WERI-Rb-1 (cell line): Measurements from ENCODE around the gene DGKQ.
"Not testable (repeated sequence)": the region's sequence is repeated elsewhere in the genome, so short reads cannot be mapped to it uniquely, and the experiment has no call there.

ENCODE experiments used
- DNase-seq: peaks from one replicate; pipeline ENCODE4 v3.0.0-alpha.2; 2020
- H3K27ac ChIP-seq: fragments of 250-450 bp; sonication (Bioruptor Pico); 2 replicates; pipeline ENCODE4 v1.5.1; 2020; ENCODE audit warnings: mild to moderate bottlenecking, moderate library complexity
- H3K27me3 ChIP-seq: fragments of 250-450 bp; sonication (Bioruptor Pico); 2 replicates; pipeline ENCODE4 v1.5.1; 2021; ENCODE audit warnings: mild to moderate bottlenecking, low read depth, moderate library complexity; ENCODE audit not compliant: insufficient read depth, severe bottlenecking
- H3K36me3 ChIP-seq: fragments of 250-450 bp; sonication (Bioruptor Pico); 2 replicates; pipeline ENCODE4 v1.5.1; 2020; ENCODE audit warnings: mild to moderate bottlenecking, moderate library complexity
- H3K4me3 ChIP-seq: 2 replicates; pipeline ENCODE4 v1.5.1; 2011; ENCODE audit warnings: low read depth, mild to moderate bottlenecking, control low read depth, low read length
- H3K9me3 ChIP-seq: fragments of 250-450 bp; sonication (Bioruptor Pico); 2 replicates; pipeline ENCODE4 v1.5.1; 2021; ENCODE audit warnings: mild to moderate bottlenecking, moderate library complexity; ENCODE audit not compliant: severe bottlenecking
- TF ChIP-seq, protein P1 (sequence below): IDR thresholded peaks from 2 replicates; pipeline ENCODE4 v1.5.1; 2011; ENCODE audit warnings: low read depth, mild to moderate bottlenecking, control low read depth, inconsistent platforms, low read length

DGKQ gene

DNA sequence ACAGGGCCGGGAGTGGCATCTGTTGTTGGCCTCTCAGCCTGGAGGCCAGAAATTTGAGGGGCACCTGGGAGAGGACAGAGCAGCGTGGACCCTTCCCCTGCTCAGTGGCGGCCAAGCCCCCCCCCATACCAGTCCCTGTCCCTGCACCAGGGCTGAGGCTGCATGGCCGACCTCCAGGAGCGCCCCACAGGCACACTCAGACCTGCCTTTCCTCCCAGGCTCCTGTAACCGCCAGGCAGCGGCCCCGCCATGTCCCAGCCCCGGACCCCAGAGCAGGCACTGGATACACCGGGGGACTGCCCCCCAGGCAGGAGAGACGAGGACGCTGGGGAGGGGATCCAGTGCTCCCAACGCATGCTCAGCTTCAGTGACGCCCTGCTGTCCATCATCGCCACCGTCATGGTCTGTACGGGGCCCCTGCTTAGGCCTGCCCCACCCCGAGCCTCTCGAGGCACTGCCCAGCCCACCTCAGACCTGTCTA, 25.8 kb downstream of the DGKQ start:
- TF ChIP-seq, protein P1, sequence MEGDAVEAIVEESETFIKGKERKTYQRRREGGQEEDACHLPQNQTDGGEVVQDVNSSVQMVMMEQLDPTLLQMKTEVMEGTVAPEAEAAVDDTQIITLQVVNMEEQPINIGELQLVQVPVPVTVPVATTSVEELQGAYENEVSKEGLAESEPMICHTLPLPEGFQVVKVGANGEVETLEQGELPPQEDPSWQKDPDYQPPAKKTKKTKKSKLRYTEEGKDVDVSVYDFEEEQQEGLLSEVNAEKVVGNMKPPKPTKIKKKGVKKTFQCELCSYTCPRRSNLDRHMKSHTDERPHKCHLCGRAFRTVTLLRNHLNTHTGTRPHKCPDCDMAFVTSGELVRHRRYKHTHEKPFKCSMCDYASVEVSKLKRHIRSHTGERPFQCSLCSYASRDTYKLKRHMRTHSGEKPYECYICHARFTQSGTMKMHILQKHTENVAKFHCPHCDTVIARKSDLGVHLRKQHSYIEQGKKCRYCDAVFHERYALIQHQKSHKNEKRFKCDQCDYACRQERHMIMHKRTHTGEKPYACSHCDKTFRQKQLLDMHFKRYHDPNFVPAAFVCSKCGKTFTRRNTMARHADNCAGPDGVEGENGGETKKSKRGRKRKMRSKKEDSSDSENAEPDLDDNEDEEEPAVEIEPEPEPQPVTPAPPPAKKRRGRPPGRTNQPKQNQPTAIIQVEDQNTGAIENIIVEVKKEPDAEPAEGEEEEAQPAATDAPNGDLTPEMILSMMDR, result no peak
- Histone ChIP-seq H3K36me3 (peaks cover 3% of the 10 kb centered on the region; the same call in 1 of the 2 replicates), H3K9me3 (no peaks in the 10 kb centered on the region), H3K27ac (no peak overlapping the region), H3K27me3 (no peaks in the 10 kb centered on the region), H3K4me3 (no peak overlapping the region)
- DNase-seq, result no peak

DNA sequence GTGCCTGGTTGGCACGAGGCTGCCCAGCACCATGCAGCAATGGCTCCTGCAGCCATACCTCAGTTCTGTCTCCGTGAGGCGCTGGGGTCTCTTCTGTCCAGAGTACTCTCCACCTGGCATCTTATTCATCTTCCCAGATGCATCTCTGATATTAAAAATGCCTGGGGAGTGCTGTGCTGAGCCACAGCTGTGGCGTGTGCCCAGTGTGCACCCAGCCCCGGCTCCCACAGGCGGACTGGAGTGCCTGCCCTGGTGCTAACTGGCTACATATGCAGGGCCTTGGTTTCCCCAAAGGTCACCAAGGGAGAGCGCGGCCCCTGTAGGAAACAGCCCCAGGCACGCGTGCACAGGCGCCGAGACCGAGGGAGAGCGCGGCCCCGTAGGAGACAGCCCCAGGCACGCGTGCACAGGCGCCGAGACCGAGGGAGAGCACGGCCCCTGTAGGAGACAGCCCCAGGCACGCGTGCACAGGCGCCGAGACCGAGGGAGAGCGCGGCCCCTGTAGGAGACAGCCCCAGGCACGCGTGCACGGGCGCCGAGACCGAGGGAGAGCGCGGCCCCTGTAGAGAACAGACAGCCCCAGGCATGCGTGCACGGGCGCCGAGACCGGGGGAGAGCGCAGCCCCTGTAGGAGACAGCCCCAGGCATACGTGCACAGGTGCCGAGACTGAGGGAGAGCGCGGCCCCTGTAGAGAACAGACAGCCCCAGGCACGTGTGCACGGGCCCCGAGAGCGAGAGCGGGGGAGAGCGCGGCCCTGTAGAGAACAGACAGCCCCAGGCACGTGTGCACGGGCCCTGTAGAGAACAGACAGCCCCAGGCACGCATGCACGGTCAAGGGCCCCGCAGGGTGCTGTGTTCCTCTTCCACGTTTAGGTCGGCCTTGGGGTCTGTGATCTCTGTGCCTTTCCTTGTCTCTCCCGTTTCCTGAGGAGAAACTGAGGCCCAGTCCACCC, 26.6 kb downstream of the DGKQ start:
- no peak for DNase-seq
- Histone ChIP-seq H3K27ac (no peak overlapping the region), H3K9me3 (no peaks in the 10 kb centered on the region), H3K27me3 (no peaks in the 10 kb centered on the region), H3K36me3 (peaks cover under 1% of the 10 kb centered on the region; the same call in 1 of the 2 replicates), H3K4me3 (no peak overlapping the region)
- TF ChIP-seq, protein P1, result no peak

DNA sequence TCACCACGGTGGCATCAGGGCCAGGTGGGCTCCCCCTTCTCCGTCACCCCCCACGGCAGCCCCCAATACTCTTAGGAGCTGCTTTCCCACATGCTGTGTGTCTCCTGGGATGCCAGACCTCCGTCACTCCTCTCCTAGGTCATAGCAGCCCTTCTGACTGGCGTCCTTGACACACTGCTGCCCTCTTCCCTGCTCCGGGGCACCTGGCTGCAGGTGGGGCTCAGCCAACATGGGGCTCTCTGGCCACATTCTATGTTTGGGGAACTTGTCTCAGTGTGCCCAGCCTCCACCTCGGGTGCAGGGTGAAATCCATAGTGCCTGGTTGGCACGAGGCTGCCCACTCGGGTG, 27.3 kb downstream of the DGKQ start:
- no peak overlapping the region for H3K27ac ChIP-seq
- no peaks in the 10 kb centered on the region for H3K9me3 ChIP-seq
- DNase-seq, result no peak
- H3K36me3 ChIP-seq, result no peaks in the 10 kb centered on the region
- no peak overlapping the region for H3K4me3 ChIP-seq
- TF ChIP-seq, protein P1, result no peak
- no peaks in the 10 kb centered on the region for H3K27me3 ChIP-seq

DNA sequence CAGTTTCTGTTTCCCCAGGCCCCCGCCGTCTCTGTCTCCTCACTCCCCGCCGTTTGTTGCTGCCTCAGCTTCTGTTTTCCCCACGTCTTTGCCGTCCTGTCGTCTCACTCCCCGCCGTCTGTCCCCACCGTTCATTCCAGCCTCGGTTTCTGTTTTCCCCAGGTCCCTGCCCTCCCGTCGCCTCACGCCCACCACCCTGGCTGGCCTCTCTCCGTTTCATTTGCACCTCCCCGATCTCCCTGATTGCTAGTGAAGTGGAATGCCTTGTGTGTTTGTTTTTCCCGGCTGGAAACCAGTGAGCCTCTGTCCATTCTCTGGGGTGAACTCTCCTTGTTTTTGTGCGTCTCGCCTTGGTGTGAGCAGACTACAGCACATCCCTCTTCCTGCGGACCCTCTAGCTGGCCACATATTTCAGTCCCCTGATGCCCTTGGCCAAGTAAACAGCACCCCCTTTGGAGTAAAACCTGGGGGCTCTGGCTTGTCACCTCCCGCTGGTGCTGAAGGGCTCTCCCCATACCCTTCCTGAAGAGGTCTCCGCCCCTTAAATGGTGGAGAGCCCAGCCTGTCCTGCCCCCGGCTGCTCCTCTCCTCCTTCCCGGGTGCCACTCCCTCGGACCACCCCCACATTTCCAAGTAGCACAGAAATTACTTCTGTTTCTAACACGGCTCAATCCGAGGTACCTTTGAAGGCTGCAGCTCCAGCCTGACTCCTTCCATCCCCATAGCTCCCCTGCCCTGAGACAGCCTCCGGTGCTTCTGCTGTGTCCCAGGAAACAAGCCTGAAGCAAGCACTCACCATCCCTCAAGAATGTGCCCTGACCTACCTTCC, 27.9 kb downstream of the DGKQ start:
- no peak overlapping the region for H3K27ac ChIP-seq
- DNase-seq, result no peak
- TF ChIP-seq, protein P1, result no peak
- H3K4me3 ChIP-seq, result no peak overlapping the region
- H3K36me3 ChIP-seq, result no peaks in the 10 kb centered on the region
- no peaks in the 10 kb centered on the region for H3K9me3 ChIP-seq
- H3K27me3 ChIP-seq, result no peaks in the 10 kb centered on the region

GRCh38 chr4:939508-939907, 33.9 kb downstream of the DGKQ start:
- H3K27me3 ChIP-seq, H3K36me3 ChIP-seq, H3K9me3 ChIP-seq, H3K27ac ChIP-seq, DNase-seq, H3K4me3 ChIP-seq: not testable (repeated sequence)

DNA sequence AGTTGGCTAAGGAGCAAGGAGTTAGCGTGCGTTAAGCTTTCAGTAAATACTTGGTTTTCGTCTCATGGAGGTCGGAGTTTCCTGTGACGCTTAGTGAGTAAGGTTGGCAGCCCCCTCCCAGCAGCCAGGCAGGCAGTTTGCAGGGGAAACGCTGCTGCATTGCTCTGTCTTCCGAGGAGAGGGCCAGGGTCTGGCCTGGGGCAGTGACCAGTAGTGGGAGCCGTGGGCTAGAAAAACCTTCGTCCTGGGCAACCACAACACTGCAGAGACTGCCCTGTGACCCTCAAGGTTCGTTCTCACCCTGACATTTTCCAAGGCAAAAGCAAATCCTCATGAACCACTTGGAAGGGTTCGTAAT, 40.7 kb downstream of the DGKQ start:
- Histone ChIP-seq H3K36me3 (peaks cover 4% of the 10 kb centered on the region; the same call in 1 of the 2 replicates), H3K27me3 (no peaks in the 10 kb centered on the region), H3K9me3 (no peaks in the 10 kb centered on the region), H3K4me3 (peak overlapping the region; percentile 82), H3K27ac (peak overlapping the region; percentile 87)
- DNase-seq, result peak; percentile 57
- TF ChIP-seq, protein P1, result peak; percentile 64
